Stimulated activated CD4-positive, alpha-beta T cell treated with anti-CD3 and anti-CD28 coated beads, Interleukin-4, amount 100 ng/mL, for 4 hours (primary cell): ENCODE results near the gene TBC1D24.

Source experiments
- DNase-seq, 2 experiments: peaks; one replicate each; pipeline ENCODE4 v3.0.0-alpha.2; 2020

The TBC1D24 gene

GRCh38 chr16:2450975-2451381, 23.9 kb upstream of the TBC1D24 start:
- DNase-seq, result no peak

DNA sequence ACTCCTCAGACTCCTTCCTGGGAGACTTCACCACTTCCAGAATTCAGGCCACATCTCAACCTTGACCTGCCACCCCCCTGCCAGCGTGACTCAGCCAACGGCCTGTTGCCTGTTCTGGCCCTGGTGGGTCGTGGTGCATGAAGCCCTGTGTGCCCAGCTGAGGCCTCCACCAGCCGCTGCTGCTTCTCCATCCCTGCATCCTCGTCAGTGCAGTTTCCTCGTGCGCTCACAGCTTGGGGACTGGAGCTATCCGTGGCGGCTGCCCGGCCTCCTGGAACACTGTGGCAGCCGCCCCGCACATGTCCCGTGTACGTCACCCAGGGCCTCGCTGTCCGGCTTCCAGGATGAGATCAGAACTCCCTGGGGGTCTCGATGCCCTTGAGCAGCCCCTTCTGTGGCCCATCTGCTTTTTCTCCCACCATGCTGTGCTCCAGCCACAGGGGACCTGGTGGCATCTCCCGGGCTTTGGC, 23.0 kb upstream of the TBC1D24 start:
- no peak for DNase-seq

GRCh38 chr16:2452650-2453049, 22.3 kb upstream of the TBC1D24 start:
- DNase-seq, result no peak

- DNase-seq, result no peak
These were observed 19.7 kb upstream of the TBC1D24 start for GRCh38 chr16:2455081-2455845.

DNA sequence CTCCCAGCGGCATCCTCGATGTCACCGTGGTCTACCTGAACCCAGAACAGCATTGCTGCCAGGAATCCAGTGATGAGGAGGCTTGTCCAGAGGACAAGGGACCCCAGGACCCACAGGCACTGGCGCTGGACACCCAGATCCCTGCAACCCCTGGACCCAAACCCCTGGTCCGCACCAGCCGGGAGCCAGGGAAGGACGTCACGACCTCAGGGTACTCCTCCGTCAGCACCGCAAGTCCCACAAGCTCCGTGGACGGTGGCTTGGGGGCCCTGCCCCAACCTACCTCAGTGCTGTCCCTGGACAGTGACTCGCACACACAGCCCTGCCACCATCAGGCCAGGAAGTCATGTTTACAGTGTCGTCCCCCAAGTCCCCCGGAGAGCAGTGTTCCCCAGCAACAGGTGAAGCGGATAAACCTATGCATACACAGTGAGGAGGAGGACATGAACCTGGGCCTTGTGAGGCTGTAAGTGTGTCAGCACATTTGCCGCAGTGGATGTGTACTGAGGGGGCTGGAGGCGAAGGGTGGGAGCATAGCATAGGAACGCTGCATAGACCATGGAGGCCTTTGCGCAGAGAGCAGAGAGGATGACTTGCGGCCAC, 18.3 kb upstream of the TBC1D24 start:
- DNase-seq, result no peak

GRCh38 chr16:2457267-2457666, 17.7 kb upstream of the TBC1D24 start:
- DNase-seq, result no peak

DNA sequence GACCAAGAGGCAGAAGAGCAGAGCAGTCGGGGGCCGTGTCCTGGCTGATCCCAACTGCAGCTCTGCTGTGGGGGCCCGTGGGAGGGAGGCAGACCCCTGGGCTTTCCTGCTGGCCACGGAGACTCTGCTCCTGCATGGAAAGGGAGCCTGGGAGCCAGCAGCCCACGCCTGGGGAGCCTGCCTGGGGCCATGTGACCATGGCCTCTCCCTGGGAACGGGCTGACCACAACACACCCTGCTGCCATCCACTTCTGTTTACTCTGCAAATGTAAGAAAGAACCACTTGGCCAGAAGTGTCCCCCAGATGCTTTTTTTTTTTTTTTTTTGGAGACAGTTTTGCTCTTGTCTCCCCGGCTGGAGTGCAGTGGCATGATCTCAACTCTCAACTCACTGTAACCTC, 17.0 kb upstream of the TBC1D24 start:
- DNase-seq, result no peak

- DNase-seq, result no peak
These were observed 15.9 kb upstream of the TBC1D24 start for GRCh38 chr16:2458887-2459646.

DNA sequence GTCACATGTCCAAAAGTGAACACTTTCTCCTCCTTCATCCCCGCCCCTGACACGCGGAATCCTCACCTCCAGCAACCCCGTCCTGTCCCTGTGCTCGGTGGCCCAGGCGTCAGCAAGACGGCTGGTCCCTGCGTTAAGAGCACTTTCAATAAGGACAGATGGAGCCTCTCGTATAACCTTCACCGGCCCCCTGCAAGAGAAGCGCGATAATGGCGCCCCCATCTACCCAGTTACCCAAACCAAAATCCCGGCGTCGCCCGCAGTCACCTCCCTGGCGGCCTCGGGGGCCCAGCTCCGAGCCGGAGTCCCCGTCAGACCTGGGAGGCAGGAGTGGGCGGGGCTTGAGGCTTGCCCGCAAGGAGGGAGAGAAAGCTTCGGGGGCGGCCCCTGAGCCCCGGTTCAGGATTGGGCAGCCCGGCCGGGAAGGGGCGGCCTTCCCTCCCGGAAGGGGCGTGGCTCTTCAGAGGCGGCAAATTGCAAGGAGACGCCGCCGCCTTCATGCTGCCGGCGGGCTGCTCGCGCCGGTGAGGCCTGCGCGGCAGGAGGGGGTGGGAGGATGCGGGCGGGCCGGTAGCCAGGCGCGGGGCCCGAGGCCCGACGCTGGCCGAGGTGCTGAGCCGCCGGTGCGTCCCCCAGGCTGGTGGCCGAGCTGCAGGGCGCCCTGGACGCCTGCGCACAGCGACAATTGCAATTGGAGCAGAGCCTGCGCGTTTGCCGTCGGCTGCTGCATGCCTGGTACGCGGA, 15.1 kb upstream of the TBC1D24 start, which contains the start of gene TEDC2:
TSS of gene TEDC2 (plus strand) at position 463 of the 744 bp plus-strand sequence. CDS start at position 499, 36 bp downstream.
- DNase-seq, result peak; percentile 96 to 98

GRCh38 chr16:2460391-2460713, 14.6 kb upstream of the TBC1D24 start:
- DNase-seq, result no peak

DNA sequence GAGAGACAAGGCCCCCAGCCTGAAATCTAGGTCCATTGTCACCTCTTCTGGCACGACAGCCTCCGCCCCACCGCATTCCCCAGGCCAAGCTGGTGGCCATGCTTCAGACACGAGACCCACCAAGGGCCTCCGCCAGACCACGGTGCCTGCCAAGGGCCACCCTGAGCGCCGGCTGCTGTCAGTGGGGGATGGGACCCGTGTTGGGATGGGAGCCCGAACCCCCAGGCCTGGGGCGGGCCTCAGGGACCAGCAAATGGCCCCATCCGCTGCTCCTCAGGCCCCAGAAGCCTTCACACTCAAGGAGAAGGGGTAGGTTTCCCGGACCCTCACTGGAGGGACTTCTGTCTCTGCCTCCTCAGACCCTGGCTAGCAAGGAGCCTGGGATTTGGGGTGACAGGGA, 14.0 kb upstream of the TBC1D24 start:
- DNase-seq, result no peak

DNA sequence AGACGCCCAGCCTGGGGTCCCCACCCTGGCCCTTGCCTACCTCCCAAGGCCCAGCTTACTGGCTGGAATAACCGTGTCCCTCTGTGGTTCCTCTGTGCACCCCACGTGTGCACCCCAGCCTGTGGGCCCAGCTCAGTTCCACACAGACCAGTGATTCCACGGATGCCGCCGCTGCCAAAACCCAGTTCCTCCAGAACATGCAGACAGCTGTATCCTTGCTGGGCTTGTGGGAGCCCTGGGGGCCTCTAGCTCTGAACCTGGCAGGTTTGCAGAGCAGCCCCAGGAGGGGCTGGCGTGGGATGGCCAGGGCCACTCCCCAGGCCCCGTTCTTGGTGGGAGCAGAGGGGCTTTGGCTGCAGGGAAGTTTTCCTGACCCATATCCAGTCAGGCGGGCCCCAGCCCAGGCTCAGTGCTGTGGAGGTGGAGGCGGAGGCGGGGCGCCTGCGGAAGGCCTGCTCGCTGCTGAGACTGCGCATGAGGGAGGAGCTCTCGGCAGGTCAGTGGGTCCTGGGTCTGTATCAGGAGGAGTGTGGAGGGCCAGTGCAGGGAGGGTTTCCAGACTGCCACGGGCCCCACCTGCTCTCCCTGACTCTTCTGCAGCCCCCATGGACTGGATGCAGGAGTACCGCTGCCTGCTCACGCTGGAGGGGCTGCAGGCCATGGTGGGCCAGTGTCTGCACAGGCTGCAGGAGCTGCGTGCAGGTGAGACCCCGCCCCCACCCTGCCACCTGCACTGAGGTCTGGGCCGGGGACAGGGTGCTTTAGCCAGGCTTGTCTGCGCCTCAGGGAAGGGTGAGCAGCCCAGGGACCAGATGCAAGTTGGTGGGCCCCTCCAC, 12.7 kb upstream of the TBC1D24 start:
- DNase-seq, result no peak

GRCh38 chr16:2464333-2464732, 10.6 kb upstream of the TBC1D24 start:
- no peak for DNase-seq

DNA sequence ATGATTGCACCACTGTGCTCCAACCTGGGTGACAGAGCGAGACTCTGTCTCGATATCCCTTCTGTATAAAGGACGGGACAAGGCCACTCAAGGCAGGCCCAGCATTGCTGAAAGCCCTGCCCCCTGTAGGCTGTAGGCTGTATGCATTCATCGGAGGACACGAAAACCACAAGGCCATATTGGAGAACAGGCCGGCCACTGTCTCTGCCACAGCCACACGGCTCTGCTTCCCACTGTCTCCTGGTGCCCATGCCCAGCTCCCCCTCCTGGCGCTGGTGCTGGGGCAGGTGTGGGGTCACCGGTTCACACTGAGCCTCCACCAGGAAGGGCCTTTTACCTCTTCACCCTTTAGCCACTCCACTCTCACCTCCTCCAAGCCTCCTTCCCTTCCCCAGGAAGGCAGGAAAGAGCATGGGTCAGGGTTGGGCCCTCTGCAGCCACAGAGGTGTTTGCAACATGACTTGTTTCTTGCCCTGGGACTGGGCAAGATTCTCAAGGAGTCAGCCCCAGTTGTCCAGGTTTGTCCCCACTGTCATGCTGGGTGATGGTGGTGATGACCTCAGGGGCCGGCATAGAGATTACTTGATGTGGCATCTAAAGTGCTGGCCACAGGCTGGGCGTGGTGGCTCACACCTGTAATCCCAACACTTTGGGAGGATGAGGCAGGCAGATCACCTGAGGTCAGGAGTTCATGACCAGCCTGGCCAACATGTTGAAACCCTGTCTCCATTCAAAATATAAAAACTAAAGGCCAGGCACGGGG, 9.1 kb upstream of the TBC1D24 start:
- DNase-seq, result no peak

GRCh38 chr16:2466667-2467527, 8.0 kb upstream of the TBC1D24 start:
- no peak for DNase-seq

DNA sequence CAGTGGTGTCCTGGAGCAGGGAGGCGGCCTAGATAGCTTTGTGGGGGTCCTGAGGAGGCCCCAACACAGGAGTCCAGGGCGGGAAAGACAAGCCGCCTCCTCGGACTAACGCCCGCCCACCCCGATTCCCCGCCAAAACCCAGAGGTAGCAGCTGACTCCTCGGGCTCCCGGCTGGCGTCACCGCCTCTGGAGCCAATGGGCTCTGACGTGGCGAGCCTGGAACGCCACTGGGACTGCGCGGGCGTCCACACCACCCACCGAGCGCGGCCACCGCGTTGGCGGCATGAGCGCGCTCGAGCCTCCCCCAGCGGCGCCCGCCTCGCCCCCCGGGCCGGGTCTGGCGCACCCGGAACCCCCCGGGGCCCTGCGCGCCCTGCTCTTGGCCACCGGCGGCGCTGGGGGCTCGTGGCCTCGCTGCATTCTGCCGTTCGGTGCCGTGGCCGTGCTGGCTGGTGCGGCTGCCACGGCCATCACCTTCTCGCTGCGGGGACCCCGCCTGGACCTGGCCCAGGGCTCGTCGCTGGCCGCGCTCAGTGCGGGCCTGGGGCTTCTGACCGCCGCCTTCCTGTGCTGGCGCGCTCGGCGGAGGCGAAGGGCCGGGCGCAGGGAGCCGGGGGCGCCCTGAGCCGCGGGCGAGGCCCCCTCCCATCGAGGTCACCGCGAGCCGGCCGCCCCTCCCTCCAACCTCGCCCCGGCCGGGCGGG, 7.2 kb upstream of the TBC1D24 start:
- DNase-seq, result no peak

GRCh38 chr16:2468233-2468724, 6.6 kb upstream of the TBC1D24 start:
- no peak for DNase-seq

GRCh38 chr16:2468725-2469398, 6.1 kb upstream of the TBC1D24 start:
- no peak for DNase-seq
